SK-N-SH (cell line): ENCODE results near the gene NFKB1. TPM values are rescaled to one million over a fixed set of nuclear protein-coding genes. Genes with fewer than 3 reads are reported as not detected.
A peak's percentile ranks its signal among the peaks of the same experiment; 100 is the strongest.

Experiments
- CTCF ChIA-PET: fragments of 300-600, 350-600 bp; formaldehyde crosslinking; extraction: SDS; loops from one replicate; lab custom pipeline; 2021; lab: Yijun Ruan, JAX
- POLR2A ChIA-PET: fragments of 350-600 bp; sonication (Branson Sonifier 250); formaldehyde crosslinking; extraction: SDS; loops from one replicate; lab custom pipeline; 2020; ENCODE audit warnings: antibody characterized with exemption, inconsistent platforms; lab: Yijun Ruan, JAX
- DNase-seq: peaks from one replicate; pipeline ENCODE4 v3.0.0; 2012
- H2AFZ ChIP-seq: fragments of 200-600 bp; sonication (generic); 2 replicates; pipeline ENCODE4 v1.8.1; 2016; ENCODE audit warnings: antibody characterized with exemption, mild to moderate bottlenecking, low read depth
- H3F3A ChIP-seq: fragments of 200-600 bp; sonication (generic); replicated peaks from 2 replicates; pipeline ENCODE3; 2016; ENCODE audit warnings: antibody characterized with exemption, mild to moderate bottlenecking; ENCODE audit not compliant: insufficient read depth
- H3K27ac ChIP-seq, 2 experiments: fragments of 200-500 bp in 1 of 2; fragments of 200-600 bp in 1 of 2; sonication (Bioruptor generic) in 1 of 2; sonication (generic), shearing (Covaris generic) in 1 of 2; 2 replicates each; pipeline versions ENCODE4 v1.5.1 to v1.6.1; 2014 to 2016; ENCODE audit warnings: low read depth in 2 of 2, inconsistent platforms in 1 of 2, low read length in 1 of 2, mild to moderate bottlenecking in 1 of 2, mixed read lengths in 1 of 2
- H3K27me3 ChIP-seq: fragments of 200-600 bp; sonication (generic), shearing (Covaris generic); 2 replicates; pipeline ENCODE4 v1.6.1; 2016; ENCODE audit warnings: mixed run types; ENCODE audit not compliant: insufficient read depth
- H3K36me3 ChIP-seq, 2 experiments: fragments of 200-500 bp in 1 of 2; fragments of 200-600 bp in 1 of 2; sonication (Bioruptor generic) in 1 of 2; sonication (generic) in 1 of 2; replicated peaks in 1 of 2; 2 replicates each; pipeline versions ENCODE3 to v1.5.1; 2014 to 2016; ENCODE audit warnings: low read length in 1 of 2, mild to moderate bottlenecking in 1 of 2; ENCODE audit not compliant: insufficient read depth in 2 of 2, control insufficient read depth in 1 of 2
- H3K4me1 ChIP-seq, 2 experiments: fragments of 200-500 bp in 1 of 2; fragments of 200-600 bp in 1 of 2; sonication (Bioruptor generic) in 1 of 2; sonication (generic), shearing (Covaris generic) in 1 of 2; 2 replicates each; pipeline versions ENCODE4 v1.5.1 to v1.6.1; 2014 to 2016; ENCODE audit warnings: low read depth in 1 of 2, low read length in 1 of 2, mixed run types in 1 of 2; ENCODE audit not compliant: insufficient read depth in 2 of 2, control insufficient read depth in 1 of 2
- H3K4me2 ChIP-seq: fragments of 200-600 bp; sonication (generic), shearing (Covaris generic); 2 replicates; pipeline ENCODE4 v1.6.1; 2017; ENCODE audit warnings: mixed run types
- H3K4me3 ChIP-seq, 2 experiments: fragments of 200-500 bp in 1 of 2; fragments of 200-600 bp in 1 of 2; sonication (Bioruptor generic) in 1 of 2; sonication (generic), shearing (Covaris generic) in 1 of 2; 2 replicates each; pipeline versions ENCODE4 v1.5.1 to v1.8.1; 2014 to 2016; ENCODE audit warnings: low read depth in 2 of 2, inconsistent platforms in 1 of 2, low read length in 1 of 2, mild to moderate bottlenecking in 1 of 2, mixed read lengths in 1 of 2, moderate library complexity in 1 of 2
- H3K79me2 ChIP-seq: fragments of 200-600 bp; sonication (generic); 2 replicates; pipeline ENCODE4 v1.8.1; 2017; ENCODE audit warnings: mild to moderate bottlenecking; ENCODE audit not compliant: insufficient read depth
- H3K9ac ChIP-seq: fragments of 200-600 bp; sonication (generic); 2 replicates; pipeline ENCODE4 v1.6.1; 2017; ENCODE audit warnings: mixed run types
- H3K9me2 ChIP-seq: fragments of 200-600 bp; sonication (generic); 2 replicates; pipeline ENCODE4 v1.6.1; 2017; ENCODE audit warnings: mixed run types
- H3K9me3 ChIP-seq: fragments of 200-600 bp; sonication (generic); 2 replicates; pipeline ENCODE4 v1.6.1; 2017; ENCODE audit warnings: mixed run types, mild to moderate bottlenecking, moderate library complexity
- H4K20me1 ChIP-seq: fragments of 200-600 bp; sonication (generic); 2 replicates; pipeline ENCODE4 v1.6.1; 2017; ENCODE audit warnings: mild to moderate bottlenecking, mixed run types; ENCODE audit not compliant: insufficient read depth
- CHD2 ChIP-seq: fragments of 150-350 bp; IDR thresholded peaks from 2 replicates; pipeline ENCODE4 v1.6.1; 2018; ENCODE audit warnings: low read length; ENCODE audit not compliant: partially characterized antibody
- EP300 ChIP-seq, 2 experiments: IDR thresholded peaks; 2 replicates each; pipeline versions ENCODE4 v1.4.0 to v1.6.1; 2012; ENCODE audit warnings: borderline replicate concordance in 1 of 2, low read depth in 1 of 2, low read length in 1 of 2
- FOXM1 ChIP-seq: IDR thresholded peaks from 2 replicates; pipeline ENCODE4 v1.4.0; 2012; ENCODE audit warnings: low read depth, mild to moderate bottlenecking
- GABPA ChIP-seq: IDR thresholded peaks from 2 replicates; pipeline ENCODE4 v1.4.0; 2012; ENCODE audit warnings: low read depth, mild to moderate bottlenecking
- IRF3 ChIP-seq: fragments of 150-350 bp; IDR thresholded peaks from 2 replicates; pipeline ENCODE4 v1.6.1; 2016; ENCODE audit warnings: mild to moderate bottlenecking, low read depth, low read length
- POLR2AphosphoS5 ChIP-seq: IDR thresholded peaks from 2 replicates; pipeline ENCODE4 v1.6.1; 2012; ENCODE audit warnings: low read depth, low read length
- RAD21 ChIP-seq: IDR thresholded peaks from 2 replicates; pipeline ENCODE4 v1.6.1; 2012; ENCODE audit warnings: mild to moderate bottlenecking, low read length
- RCOR1 ChIP-seq: fragments of 150-350 bp; IDR thresholded peaks from 2 replicates; pipeline ENCODE4 v1.6.1; 2017; ENCODE audit warnings: antibody characterized with exemption, low read length
- REST ChIP-seq: IDR thresholded peaks from 2 replicates; pipeline ENCODE4 v1.6.1; 2012; ENCODE audit warnings: mild to moderate bottlenecking, low read depth, low read length, moderate library complexity
- RFX5 ChIP-seq: IDR thresholded peaks from 2 replicates; pipeline ENCODE4 v1.6.1; 2012; ENCODE audit warnings: mild to moderate bottlenecking, improper control_type of control experiment, low read length
- SIN3A ChIP-seq: IDR thresholded peaks from 2 replicates; pipeline ENCODE4 v1.6.1; 2012; ENCODE audit warnings: low read depth, mild to moderate bottlenecking, low read length, moderate library complexity, borderline replicate concordance
- SMC3 ChIP-seq: IDR thresholded peaks from 2 replicates; pipeline ENCODE4 v1.6.1; 2012; ENCODE audit warnings: low read depth, low read length, improper control_type of control experiment
- TCF12 ChIP-seq: IDR thresholded peaks from 2 replicates; pipeline ENCODE4 v1.4.0; 2012
- TEAD4 ChIP-seq: IDR thresholded peaks from 2 replicates; pipeline ENCODE4 v1.4.0; 2012; ENCODE audit warnings: mild to moderate bottlenecking, borderline replicate concordance; ENCODE audit not compliant: insufficient read depth
- WGBS: methylation state at CpG from one replicate; pipeline ENCODE4 v1.1.6; 2017; ENCODE audit warnings: low lambda C conversion rate; 5-methylcytosine and 5-hydroxymethylcytosine counted together
- polyA plus RNA-seq, 3 experiments: library from polyadenylated mRNA; depleted of rRNA; stranded (reverse); fragments of >200 nt; gene quantifications; 2 replicates each; pipeline ENCODE4 v1.2.3, GENCODE V29; 2012

The NFKB1 gene
- polyA plus RNA-seq, 1 of the 3 experiments (the other 2 are of a cell fraction) = 14.1 TPM

- TF ChIP-seq IRF3 (no peak), FOXM1 (no peak), POLR2AphosphoS5 (no peak; the same call in 1 of the 2 replicates), TCF12 (no peak), RCOR1 (no peak), EP300 (IDR thresholded peaks at IDR 0.05; ENCODE audit: borderline replicate concordance in 1 of 2, low read depth in 1 of 2, low read length in 1 of 2) (no peak)
Observed at GRCh38 chr4:102501447-102501696, 213 bp downstream of the NFKB1 start (continued).

GRCh38 chr4:102502543-102502818 lies 1.3 kb downstream of the NFKB1 start:
- no peaks in the 10 kb centered on the region for H3K9me2 ChIP-seq
- DNase-seq = no peak
- peak overlapping the region; percentile 84 to 89 for H3K4me3 ChIP-seq
- CTCF ChIA-PET = no interaction called here
- peak overlapping the region; percentile 86 for H3K4me2 ChIP-seq
- 0% methylated on average over 1 of the region's 1 CpG for WGBS
- H3K9me3 ChIP-seq = no peaks in the 10 kb centered on the region
- peaks cover 7% of the 10 kb centered on the region for H3F3A ChIP-seq
- H3K27me3 ChIP-seq = no peaks in the 10 kb centered on the region
- no peaks in the 10 kb centered on the region for H3K36me3 ChIP-seq
- H3K9ac ChIP-seq = peak overlapping the region; percentile 91
- H3K27ac ChIP-seq = peak overlapping the region; percentile 88 to 91
- TF ChIP-seq RFX5 (no peak), SMC3 (no peak), REST (no peak), SIN3A (no peak), TEAD4 (no peak), GABPA (no peak), CHD2 (no peak), RCOR1 (no peak), RAD21 (no peak)
- POLR2A ChIA-PET = no interaction called here
- H4K20me1 ChIP-seq = no peaks in the 10 kb centered on the region; the same call in 1 of the 2 replicates
- H3K79me2 ChIP-seq = peaks cover 56% of the 10 kb centered on the region
- peak overlapping the region; percentile 90; the same call in 1 of the 2 replicates for H2AFZ ChIP-seq
- H3K4me1 ChIP-seq = peaks cover 0 to 8% of the 10 kb centered on the region in 2 experiments; a peak in 2 of 4 replicates
